Raji (cell line): ENCODE results near the gene ZNF101.

Experiments
- POLR2A ChIP-seq: IDR thresholded peaks from 2 replicates; pipeline ENCODE4 v1.6.1; 2011; ENCODE audit warnings: low read depth, low read length, control low read depth; ENCODE audit not compliant: insufficient read depth

The ZNF101 gene

GRCh38 chr19:19668230-19669012, at the start of gene ZNF101:
ZNF101 (plus strand) TSS chr19:19668839; CDS start chr19:19668964, 125 bp downstream.
- peak; percentile 77 for TF ChIP-seq POLR2A

- TF ChIP-seq POLR2A, result no peak
These were observed 49.3 kb upstream of the ZNF101 start for GRCh38 chr19:19619181-19619848.

GRCh38 chr19:19619849-19620210, 48.8 kb upstream of the ZNF101 start:
- TF ChIP-seq POLR2A, result no peak

- no peak for TF ChIP-seq POLR2A
These were observed 45.3 kb upstream of the ZNF101 start for GRCh38 chr19:19623383-19623782.

GRCh38 chr19:19624032-19624570, 44.5 kb upstream of the ZNF101 start:
- TF ChIP-seq POLR2A, result no peak

- no peak for TF ChIP-seq POLR2A
These were observed 41.8 kb upstream of the ZNF101 start for GRCh38 chr19:19626516-19627472.

- TF ChIP-seq POLR2A, result 0 out of 2 replicates have a peak, but pooled peaks have one; percentile 38
These were observed 40.8 kb upstream of the ZNF101 start, which contains the start of gene LPAR2 for GRCh38 chr19:19627621-19628500. LPAR2 (minus strand) TSS chr19:19628220; CDS start chr19:19627275, 945 bp downstream.

GRCh38 chr19:19628501-19629134, 40.0 kb upstream of the ZNF101 start:
- no peak for TF ChIP-seq POLR2A

GRCh38 chr19:19630062-19630414, 38.6 kb upstream of the ZNF101 start:
- no peak for TF ChIP-seq POLR2A

- TF ChIP-seq POLR2A, result no peak
These were observed 38.2 kb upstream of the ZNF101 start for GRCh38 chr19:19630426-19630825.

- no peak for TF ChIP-seq POLR2A
These were observed 37.3 kb upstream of the ZNF101 start for GRCh38 chr19:19631346-19631745.

- TF ChIP-seq POLR2A, result no peak
These were observed 36.0 kb upstream of the ZNF101 start for GRCh38 chr19:19632661-19633060.

GRCh38 chr19:19633711-19634515, 34.7 kb upstream of the ZNF101 start:
- no peak for TF ChIP-seq POLR2A
